HT1080 (cell line): ENCODE measurements around the gene CBX3. TPM values are rescaled to one million over a fixed set of nuclear protein-coding genes. Genes with fewer than 3 reads are reported as not detected.
"Not testable (repeated sequence)": the region's sequence is repeated elsewhere in the genome, so short reads cannot be mapped to it uniquely, and the experiment has no call there.

ENCODE experiments used
- DNase-seq: peaks from one replicate; pipeline ENCODE4 v3.0.0-alpha.2; 2015; ENCODE audit warnings: low read depth
- total RNA-seq: library from RNA; depleted of rRNA; stranded (reverse); fragments of >200 nt; shearing (Covaris generic); gene quantifications from 2 replicates; pipeline ENCODE4 v1.2.3, GENCODE V29; 2014

CBX3 gene
- total RNA-seq, 1 experiment from 2014 or later = 201 TPM

GRCh38 chr7:26169271-26169670 lies 32.3 kb upstream of the CBX3 start:
- no peak for DNase-seq

- no peak for DNase-seq
Measured at GRCh38 chr7:26170663-26171062, 30.9 kb upstream of the CBX3 start.

GRCh38 chr7:26171601-26172000 lies 29.9 kb upstream of the CBX3 start:
- DNase-seq = no peak

GRCh38 chr7:26172048-26172447 lies 29.5 kb upstream of the CBX3 start:
- no peak for DNase-seq

- not testable (repeated sequence) for DNase-seq
Measured at GRCh38 chr7:26175903-26176302, 25.6 kb upstream of the CBX3 start.

- not testable (repeated sequence) for DNase-seq
Measured at GRCh38 chr7:26176696-26177095, 24.8 kb upstream of the CBX3 start.

GRCh38 chr7:26177269-26177668 lies 24.3 kb upstream of the CBX3 start:
- not testable (repeated sequence) for DNase-seq

- DNase-seq = no peak
Measured at GRCh38 chr7:26178272-26178960, 23.1 kb upstream of the CBX3 start.

GRCh38 chr7:26179422-26179821 lies 22.1 kb upstream of the CBX3 start:
- DNase-seq = no peak

GRCh38 chr7:26179826-26180497 lies 21.6 kb upstream of the CBX3 start:
- DNase-seq = no peak

- DNase-seq = no peak
Measured at GRCh38 chr7:26180792-26181198, 20.8 kb upstream of the CBX3 start.

- DNase-seq = no peak
Measured at GRCh38 chr7:26181474-26182227, 19.9 kb upstream of the CBX3 start.

- no peak for DNase-seq
Measured at GRCh38 chr7:26182283-26182682, 19.3 kb upstream of the CBX3 start.

- no peak for DNase-seq
Measured at GRCh38 chr7:26182706-26183105, 18.8 kb upstream of the CBX3 start.

- DNase-seq = no peak
Measured at GRCh38 chr7:26183545-26184280, 17.8 kb upstream of the CBX3 start.

- DNase-seq = not testable (repeated sequence)
Measured at GRCh38 chr7:26184281-26185101, 17.1 kb upstream of the CBX3 start.

GRCh38 chr7:26185131-26185843 lies 16.3 kb upstream of the CBX3 start:
- no peak for DNase-seq

- no peak for DNase-seq
Measured at GRCh38 chr7:26185844-26186180, 15.7 kb upstream of the CBX3 start.

- no peak for DNase-seq
Measured at GRCh38 chr7:26186364-26187311, 14.9 kb upstream of the CBX3 start.
